Measurements from ENCODE around the gene HS3ST4.

DNA sequence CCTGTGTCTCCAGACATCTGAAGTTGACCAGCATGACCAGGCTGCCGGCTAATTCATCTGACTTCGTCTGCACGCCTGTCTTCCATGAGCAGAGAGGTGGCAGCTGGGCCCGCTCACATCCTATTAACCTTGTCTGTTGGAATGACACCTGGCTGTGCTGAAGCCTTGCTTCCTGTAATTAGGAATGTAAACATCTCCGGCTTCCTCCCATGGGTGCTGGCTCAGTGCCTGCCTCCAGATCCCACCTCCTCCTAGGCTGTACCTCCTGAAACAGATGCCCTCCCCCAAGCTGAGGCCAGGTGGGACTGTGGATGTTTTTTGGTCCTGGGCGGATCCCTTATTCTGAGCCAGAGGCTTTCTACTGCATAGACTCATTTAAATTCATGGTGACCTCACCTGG, 296.3 kb downstream of the HS3ST4 start:
- TF ChIP-seq, protein P1, sequence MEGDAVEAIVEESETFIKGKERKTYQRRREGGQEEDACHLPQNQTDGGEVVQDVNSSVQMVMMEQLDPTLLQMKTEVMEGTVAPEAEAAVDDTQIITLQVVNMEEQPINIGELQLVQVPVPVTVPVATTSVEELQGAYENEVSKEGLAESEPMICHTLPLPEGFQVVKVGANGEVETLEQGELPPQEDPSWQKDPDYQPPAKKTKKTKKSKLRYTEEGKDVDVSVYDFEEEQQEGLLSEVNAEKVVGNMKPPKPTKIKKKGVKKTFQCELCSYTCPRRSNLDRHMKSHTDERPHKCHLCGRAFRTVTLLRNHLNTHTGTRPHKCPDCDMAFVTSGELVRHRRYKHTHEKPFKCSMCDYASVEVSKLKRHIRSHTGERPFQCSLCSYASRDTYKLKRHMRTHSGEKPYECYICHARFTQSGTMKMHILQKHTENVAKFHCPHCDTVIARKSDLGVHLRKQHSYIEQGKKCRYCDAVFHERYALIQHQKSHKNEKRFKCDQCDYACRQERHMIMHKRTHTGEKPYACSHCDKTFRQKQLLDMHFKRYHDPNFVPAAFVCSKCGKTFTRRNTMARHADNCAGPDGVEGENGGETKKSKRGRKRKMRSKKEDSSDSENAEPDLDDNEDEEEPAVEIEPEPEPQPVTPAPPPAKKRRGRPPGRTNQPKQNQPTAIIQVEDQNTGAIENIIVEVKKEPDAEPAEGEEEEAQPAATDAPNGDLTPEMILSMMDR (IDR thresholded peaks at IDR 0.05): no peak
- TF ChIP-seq POLR2A (IDR thresholded peaks at IDR 0.05): no peak

Data from esophagus squamous epithelium (tissue), 4 donors.